NCI-H1417 (cell line): Measurements from ENCODE around the gene C12orf60.
A peak's percentile ranks its signal among the peaks of the same experiment; 100 is the strongest.
"Not testable (repeated sequence)": the region's sequence is repeated elsewhere in the genome, so short reads cannot be mapped to it uniquely, and the experiment has no call there.

Source experiments
- DNase-seq, 3 experiments: peaks; one replicate each; lab custom pipeline; 2025; lab: John Stamatoyannopoulos, UW

Gene C12orf60

GRCh38 chr12:14803011-14803829 lies at the start of gene C12orf60, which contains the start of gene WBP11:
Gene C12orf60, plus strand, starts transcription at chr12:14803670. Its CDS starts 19,266 bp downstream, at chr12:14822936.
Gene WBP11, minus strand, starts transcription at chr12:14803478. Its CDS starts 2,095 bp downstream, at chr12:14801383.
- peak; percentile 98 to 100 (median 98) for DNase-seq

DNA sequence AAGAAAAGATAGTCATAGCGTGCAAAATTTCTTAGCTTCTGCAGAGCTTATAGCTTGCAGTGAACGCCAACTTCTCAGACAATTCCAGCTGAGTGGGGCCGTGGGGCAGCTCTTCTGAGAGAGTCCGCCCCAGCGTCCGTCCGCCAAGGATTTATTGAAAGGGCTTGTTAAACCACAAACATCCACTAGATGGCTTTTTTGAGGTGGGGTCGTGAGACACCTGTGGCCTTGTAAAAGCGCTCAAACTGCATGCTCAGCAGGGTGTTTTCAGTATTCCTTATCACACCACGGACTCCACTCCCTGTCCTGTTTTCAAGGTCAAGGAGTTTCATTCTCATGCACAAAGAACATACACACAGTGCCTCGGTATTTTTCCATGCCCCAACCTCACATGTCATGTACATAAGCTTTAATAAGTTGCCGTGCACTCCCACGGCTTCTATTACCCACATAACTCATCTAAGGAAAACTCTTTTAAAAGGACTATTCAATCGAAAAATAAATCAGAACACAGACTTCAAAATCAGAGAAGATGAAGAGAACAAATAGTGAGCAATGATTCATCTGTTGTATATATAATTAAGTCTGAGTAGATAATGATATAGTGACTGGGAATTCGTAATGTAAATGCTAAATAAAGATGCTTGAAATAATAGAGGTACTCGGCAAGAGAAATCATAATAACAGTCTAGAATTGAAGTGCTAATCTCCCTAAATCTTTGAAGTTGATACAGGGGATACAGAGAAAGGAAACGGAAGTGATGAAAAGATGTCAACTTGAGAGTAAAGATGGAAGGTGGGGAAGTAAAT lies 46.9 kb upstream of the C12orf60 start:
- peak in 2 of 3 experiments; percentile 56 to 79 for DNase-seq

GRCh38 chr12:14759711-14760280 lies 43.7 kb upstream of the C12orf60 start:
- not testable (repeated sequence) for DNase-seq

DNA sequence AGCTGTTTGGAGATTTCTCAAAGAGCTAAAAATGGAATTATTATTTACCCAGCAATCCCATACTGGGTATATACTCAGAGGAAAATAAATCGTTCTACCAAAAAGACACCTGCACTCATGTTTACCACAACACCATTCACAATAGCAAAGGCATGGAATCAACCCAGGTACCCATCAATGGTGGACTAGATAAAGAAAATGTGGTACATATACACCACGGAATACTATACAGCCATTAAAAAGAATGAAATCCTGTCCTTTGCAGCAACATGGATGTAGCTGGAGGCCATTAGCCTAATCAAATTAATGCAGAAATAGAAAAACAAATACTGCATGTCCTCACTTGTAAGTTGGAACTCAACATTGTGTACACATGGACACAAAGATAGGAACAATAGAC lies 38.1 kb upstream of the C12orf60 start:
- no peak for DNase-seq

DNA sequence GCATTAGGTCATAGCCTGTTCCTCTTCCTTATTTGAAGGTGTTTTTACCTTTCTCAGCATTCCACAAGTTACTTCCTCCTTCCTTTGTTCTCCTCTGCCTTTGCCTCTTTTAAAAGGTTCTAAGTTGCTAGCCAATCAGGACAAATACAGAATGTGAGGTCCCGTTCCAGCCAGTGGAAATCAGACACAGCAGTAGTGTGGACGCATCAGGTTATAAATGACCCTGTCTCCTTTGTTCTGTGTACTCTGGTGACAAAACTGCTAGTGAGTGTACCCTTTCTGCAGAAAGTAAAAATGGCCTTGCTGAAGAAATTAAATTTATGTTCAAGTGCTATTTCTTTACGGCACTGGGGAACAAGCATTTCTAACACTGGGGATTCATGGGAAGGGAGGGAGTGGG lies 37.5 kb upstream of the C12orf60 start:
- DNase-seq, result not testable (repeated sequence)

GRCh38 chr12:14766649-14767215 lies 36.7 kb upstream of the C12orf60 start:
- DNase-seq, result no peak

DNA sequence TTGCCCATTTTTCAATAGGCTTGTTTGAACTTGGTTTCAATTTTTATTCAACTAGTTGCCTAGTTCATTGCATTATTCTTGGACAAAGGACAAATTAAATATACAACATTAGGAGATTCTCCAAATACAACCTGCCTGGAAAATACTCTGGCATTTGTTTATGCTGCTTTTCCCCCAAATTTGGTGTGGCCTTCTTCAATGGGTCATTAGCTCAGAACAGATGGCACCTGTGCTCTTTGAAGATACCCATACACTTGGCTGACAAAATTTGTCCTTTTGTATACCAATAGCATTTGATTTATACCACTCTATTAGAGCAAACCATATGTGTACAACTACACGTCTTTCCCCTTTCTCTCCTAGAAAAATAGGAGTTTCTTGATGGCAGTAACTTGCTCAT lies 35.9 kb upstream of the C12orf60 start:
- DNase-seq, result no peak

- DNase-seq, result peak in 1 of 3 experiments; percentile 42
Observed at GRCh38 chr12:14768823-14769405, 34.6 kb upstream of the C12orf60 start.

DNA sequence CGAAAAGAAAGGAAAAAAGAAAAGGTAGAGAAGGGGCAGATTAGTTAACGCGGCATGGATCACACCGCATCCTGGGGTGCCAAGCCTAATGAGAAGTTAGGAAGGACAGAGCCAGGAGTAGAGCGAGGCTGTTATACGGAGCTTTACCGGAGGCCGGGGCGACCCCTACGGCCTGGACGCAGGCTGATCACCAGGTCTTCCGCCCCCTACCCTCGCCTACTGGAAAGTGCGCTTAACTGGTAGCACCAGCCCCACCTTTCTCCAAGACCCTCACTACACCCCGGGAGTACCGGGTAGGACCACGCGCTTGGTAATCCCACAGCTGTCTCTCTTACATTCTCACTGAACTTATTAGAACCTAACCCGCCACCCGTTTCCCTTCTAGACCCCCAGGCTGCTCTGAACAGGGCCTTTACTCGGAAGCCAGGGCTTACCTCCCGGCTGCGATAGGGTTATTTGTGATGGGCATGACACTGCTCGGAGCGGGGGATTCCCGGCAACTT lies 34.0 kb upstream of the C12orf60 start:
- DNase-seq, result peak in 1 of 3 experiments; percentile 85

DNA sequence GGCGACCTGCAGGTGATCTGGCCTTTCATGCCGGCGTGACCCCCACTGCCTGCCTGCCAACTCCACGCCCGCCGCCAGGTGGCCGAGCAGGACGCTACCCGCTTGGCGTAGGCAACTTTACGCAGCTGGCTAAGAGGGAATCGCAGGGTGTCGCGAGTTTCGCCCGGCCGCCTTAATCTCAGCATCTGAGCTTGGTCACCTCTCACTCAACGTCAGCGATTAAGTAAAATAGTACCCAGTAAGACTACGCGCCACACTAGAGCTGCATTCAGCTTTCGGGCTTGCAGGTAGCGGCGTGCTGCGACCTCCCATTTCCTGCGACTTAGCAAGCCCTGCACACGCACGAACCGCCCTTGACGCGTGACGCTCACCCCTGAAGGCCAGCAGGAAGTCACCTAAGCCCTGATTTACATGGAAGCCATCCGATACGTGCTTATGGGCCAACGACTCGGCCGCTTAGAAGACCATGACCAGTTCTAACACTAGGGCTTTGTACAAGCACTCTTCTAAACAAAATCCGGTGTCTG lies 33.4 kb upstream of the C12orf60 start:
- DNase-seq, result peak; percentile 86 to 97 (median 95)

- DNase-seq, result peak; percentile 93 to 99 (median 96)
Observed at GRCh38 chr12:14770496-14771461, 32.7 kb upstream of the C12orf60 start.

GRCh38 chr12:14771651-14772137 lies 31.8 kb upstream of the C12orf60 start:
- DNase-seq, result peak in 2 of 3 experiments; percentile 56 to 77

GRCh38 chr12:14772946-14773345 lies 30.5 kb upstream of the C12orf60 start:
- no peak for DNase-seq

GRCh38 chr12:14773685-14774073 lies 29.8 kb upstream of the C12orf60 start:
- DNase-seq, result no peak

- no peak for DNase-seq
Observed at GRCh38 chr12:14774074-14774905, 29.2 kb upstream of the C12orf60 start.

- no peak for DNase-seq
Observed at GRCh38 chr12:14774906-14775635, 28.4 kb upstream of the C12orf60 start.

DNA sequence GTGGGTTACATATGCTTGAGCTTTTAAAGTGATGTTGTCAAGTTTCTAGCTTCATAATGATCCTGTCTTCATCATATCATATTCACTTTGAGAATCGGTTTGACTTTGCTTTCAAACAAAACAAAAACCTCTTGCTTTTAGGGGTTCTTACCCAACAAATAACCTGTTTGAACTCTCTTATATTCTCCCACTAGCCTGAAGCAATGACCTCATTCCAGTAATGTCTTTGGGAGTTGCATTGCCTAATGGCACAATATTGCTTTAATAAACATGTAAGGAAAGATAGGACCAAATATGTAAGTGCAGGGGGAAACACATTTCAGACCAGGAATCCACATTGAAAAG lies 27.9 kb upstream of the C12orf60 start:
- DNase-seq, result no peak

DNA sequence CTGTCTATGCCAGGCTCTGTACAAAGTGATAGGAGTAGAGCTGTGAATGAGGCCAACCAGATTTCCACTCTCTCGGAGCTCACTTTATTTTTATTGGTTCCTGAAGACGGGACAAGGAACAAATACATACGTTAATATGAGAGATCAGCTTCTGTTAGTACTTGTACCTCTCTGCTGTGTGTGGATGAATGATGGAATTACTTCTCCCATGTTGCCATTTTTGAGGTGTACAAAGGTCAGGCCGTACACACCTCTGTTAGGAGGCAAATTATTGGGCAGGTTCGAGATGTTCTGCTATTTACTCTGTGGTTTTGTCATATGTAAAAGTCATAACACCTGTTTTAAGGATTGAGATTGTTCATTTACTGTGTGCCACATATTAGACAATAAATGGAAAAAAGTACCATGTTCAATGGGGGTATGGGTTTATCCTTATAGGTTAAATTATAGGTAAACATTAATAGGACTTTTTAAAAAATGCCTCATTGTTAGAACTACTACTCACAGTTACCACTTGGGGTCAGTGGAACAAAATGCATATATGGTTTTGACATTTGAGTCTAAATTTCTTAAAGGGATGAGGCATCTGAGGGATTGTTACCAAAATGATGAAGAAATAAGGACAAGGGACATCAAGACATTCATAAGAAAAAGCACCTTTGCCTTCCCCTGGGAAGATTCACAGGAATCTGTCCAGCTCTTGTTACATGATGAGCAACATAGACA lies 27.1 kb upstream of the C12orf60 start:
- DNase-seq, result peak in 1 of 3 experiments; percentile 69
